Measurements from ENCODE around the gene TTYH3.
A peak's percentile ranks its signal among the peaks of the same experiment; 100 is the strongest.
"Not testable (repeated sequence)": the region's sequence is repeated elsewhere in the genome, so short reads cannot be mapped to it uniquely, and the experiment has no call there.

Gene TTYH3

GRCh38 chr7:2670171-2670570 lies 38.4 kb downstream of the TTYH3 start:
- H2BK12ac ChIP-seq (ENCODE audit: low read length): peak overlapping the region; percentile 14
- no peak overlapping the region for H2AFZ ChIP-seq (ENCODE audit: low read length)
- H3K14ac ChIP-seq (ENCODE audit: low read length): peak overlapping the region; percentile 89
- no peak for DNase-seq (ENCODE audit: low spot score)
- H2BK5ac ChIP-seq (ENCODE audit: low read length): no peak overlapping the region
- H3K36me3 ChIP-seq (replicated peaks in 1 of 2; ENCODE audit: control insufficient read depth in 2 of 2, insufficient read depth in 2 of 2, low read length in 2 of 2): no peaks in the 10 kb centered on the region
- peak overlapping the region; percentile 28 for H3K18ac ChIP-seq (ENCODE audit: low read length)
- H4K91ac ChIP-seq (ENCODE audit: low read depth, low read length, poor library complexity): no peak overlapping the region
- peak overlapping the region; percentile 50 for H3K9ac ChIP-seq (ENCODE audit: low read depth, low read length, poor library complexity)
- H3K79me1 ChIP-seq (ENCODE audit: low read depth, low read length): no peaks in the 10 kb centered on the region
- no peak overlapping the region for H3K4ac ChIP-seq (ENCODE audit: low read length)
- no peak overlapping the region for H4K8ac ChIP-seq (ENCODE audit: low read depth, low read length)
- H3K4me1 ChIP-seq (ENCODE audit: control insufficient read depth in 2 of 2, insufficient read depth in 1 of 2, low read depth in 1 of 2, low read length in 2 of 2): peaks cover 0 to 2% of the 10 kb centered on the region in 2 donors
- peaks cover 0 to 2% (median 0%) of the 10 kb centered on the region in 3 experiments for H3K27me3 ChIP-seq (ENCODE audit: control insufficient read depth in 3 of 3, insufficient read depth in 3 of 3, low read depth in 1 of 3, low read length in 3 of 3)
- H3K4me2 ChIP-seq (ENCODE audit: insufficient read depth, low read length, poor library complexity, severe bottlenecking): no peak overlapping the region
- H2BK15ac ChIP-seq (ENCODE audit: low read length): peak overlapping the region; percentile 40
- no peak overlapping the region for H2BK120ac ChIP-seq (ENCODE audit: low read depth, low read length)
- WGBS, 2 donors (ENCODE audit: extremely low coverage in 2 of 2, insufficient read length in 2 of 2, insufficient replicate concordance in 1 of 2): no CpG with 5 or more reads among the region's 13 CpGs
- peak overlapping the region; percentile 12 for H3K23ac ChIP-seq (ENCODE audit: low read depth, low read length, poor library complexity)
- H3K4me3 ChIP-seq (ENCODE audit: low read length in 2 of 2): no peak overlapping the region
- no peak overlapping the region for H3K27ac ChIP-seq (replicated peaks; ENCODE audit: low read length)
- peaks cover 0 to under 1% of the 10 kb centered on the region in 2 donors for H3K9me3 ChIP-seq (replicated peaks in 1 of 2; ENCODE audit: control insufficient read depth in 2 of 2, insufficient read depth in 1 of 2, low read depth in 1 of 2, low read length in 2 of 2)
- H2AK5ac ChIP-seq (ENCODE audit: low read depth, low read length): peak overlapping the region; percentile 16

DNA sequence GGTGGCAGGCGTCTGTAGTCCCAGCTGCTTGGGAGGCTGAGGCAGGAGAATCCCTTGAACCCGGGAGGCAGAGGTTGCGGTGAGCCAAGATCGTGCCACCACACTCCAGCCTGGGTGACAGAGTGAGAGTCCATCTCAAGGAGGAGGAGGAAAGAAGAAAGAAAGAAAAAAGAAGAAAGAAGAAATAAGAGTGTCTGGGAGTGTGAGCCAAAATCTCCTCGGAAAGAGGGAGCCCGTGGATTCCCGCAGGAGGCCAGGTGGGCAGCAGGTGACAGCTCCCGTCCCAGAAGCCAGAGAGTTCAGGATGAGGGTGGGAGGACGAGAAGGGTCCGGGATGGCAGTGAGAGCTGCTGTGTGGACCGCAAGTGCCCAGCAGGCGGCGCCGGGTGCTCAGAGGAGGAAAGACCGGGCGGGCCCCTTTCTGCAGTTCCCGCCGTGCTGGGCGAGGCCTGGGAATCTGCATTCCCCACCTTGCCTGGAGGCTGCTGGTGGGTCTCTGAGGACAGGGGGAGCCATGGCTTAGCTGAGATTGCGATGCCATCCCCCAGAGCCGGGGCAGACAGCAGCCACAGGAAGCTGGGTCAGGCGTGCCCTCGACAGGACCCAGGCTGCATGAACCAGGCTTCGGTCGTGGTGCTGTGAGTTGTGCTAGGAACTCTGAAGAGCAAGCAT lies 39.1 kb downstream of the TTYH3 start:
- Histone ChIP-seq H2AFZ (ENCODE audit: low read length) (peak overlapping the region; percentile 56), H3K27ac (replicated peaks; ENCODE audit: low read length) (no peak overlapping the region), H3K79me1 (ENCODE audit: low read depth, low read length) (no peaks in the 10 kb centered on the region), H2BK120ac (ENCODE audit: low read depth, low read length) (peak overlapping the region; percentile 0), H3K4me2 (ENCODE audit: insufficient read depth, low read length, poor library complexity, severe bottlenecking) (no peak overlapping the region), H4K8ac (ENCODE audit: low read depth, low read length) (no peak overlapping the region), H2BK5ac (ENCODE audit: low read length) (no peak overlapping the region), H3K36me3 (replicated peaks in 1 of 2; ENCODE audit: control insufficient read depth in 2 of 2, insufficient read depth in 2 of 2, low read length in 2 of 2) (no peaks in the 10 kb centered on the region), H3K9ac (ENCODE audit: low read depth, low read length, poor library complexity) (no peak overlapping the region), H2BK15ac (ENCODE audit: low read length) (peak overlapping the region; percentile 80), H3K4me3 (ENCODE audit: low read length in 2 of 2) (no peak overlapping the region), H3K23ac (ENCODE audit: low read depth, low read length, poor library complexity) (peak overlapping the region; percentile 0), H3K4me1 (ENCODE audit: control insufficient read depth in 2 of 2, insufficient read depth in 1 of 2, low read depth in 1 of 2, low read length in 2 of 2) (peaks cover 0 to 2% of the 10 kb centered on the region in 2 donors), H2AK5ac (ENCODE audit: low read depth, low read length) (peak overlapping the region; percentile 85), H3K4ac (ENCODE audit: low read length) (no peak overlapping the region), H4K91ac (ENCODE audit: low read depth, low read length, poor library complexity) (no peak overlapping the region), H3K18ac (ENCODE audit: low read length) (peak overlapping the region; percentile 72), H3K9me3 (replicated peaks in 1 of 2; ENCODE audit: control insufficient read depth in 2 of 2, insufficient read depth in 1 of 2, low read depth in 1 of 2, low read length in 2 of 2) (peaks cover 0 to 3% of the 10 kb centered on the region in 2 donors), H3K27me3 (ENCODE audit: control insufficient read depth in 3 of 3, insufficient read depth in 3 of 3, low read depth in 1 of 3, low read length in 3 of 3) (peaks cover 0 to 2% (median 0%) of the 10 kb centered on the region in 3 experiments), H2BK12ac (ENCODE audit: low read length) (peak overlapping the region; percentile 51), H3K14ac (ENCODE audit: low read length) (no peak overlapping the region)
- WGBS, 2 donors (ENCODE audit: extremely low coverage in 2 of 2, insufficient read length in 2 of 2, insufficient replicate concordance in 1 of 2): no CpG with 5 or more reads among the region's 25 CpGs
- DNase-seq (ENCODE audit: low spot score): peak; percentile 46

DNA sequence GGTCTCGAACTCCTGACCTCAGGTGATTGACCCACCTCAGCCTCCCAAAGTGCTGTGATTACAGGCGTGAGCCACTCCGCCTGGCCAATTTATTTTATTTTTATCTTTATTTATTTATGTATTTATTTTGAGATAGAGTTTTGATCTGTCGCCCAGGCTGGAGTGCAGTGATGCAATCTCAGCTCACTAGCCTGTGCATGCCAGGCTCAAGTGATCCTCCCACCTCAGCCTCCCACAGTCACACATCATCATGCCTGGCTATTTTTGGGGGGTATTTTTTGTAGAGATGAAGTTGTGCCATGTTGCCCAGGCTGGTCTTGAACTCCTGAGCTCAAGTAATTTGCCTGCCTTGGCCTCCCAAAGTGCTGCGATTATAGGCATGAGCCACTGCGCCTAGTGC lies 41.4 kb downstream of the TTYH3 start:
- WGBS, 2 donors (ENCODE audit: extremely low coverage in 2 of 2, insufficient read length in 2 of 2, insufficient replicate concordance in 1 of 2): no CpG with 5 or more reads among the region's 6 CpGs
- not testable (repeated sequence) for H3K4me3 ChIP-seq (ENCODE audit: low read length in 2 of 2); H3K4ac ChIP-seq (ENCODE audit: low read length); H3K27me3 ChIP-seq (ENCODE audit: control insufficient read depth in 3 of 3, insufficient read depth in 3 of 3, low read depth in 1 of 3, low read length in 3 of 3); H2BK15ac ChIP-seq (ENCODE audit: low read length); H3K9me3 ChIP-seq (replicated peaks in 1 of 2; ENCODE audit: control insufficient read depth in 2 of 2, insufficient read depth in 1 of 2, low read depth in 1 of 2, low read length in 2 of 2); H3K23ac ChIP-seq (ENCODE audit: low read depth, low read length, poor library complexity); DNase-seq (ENCODE audit: low spot score); H2AFZ ChIP-seq (ENCODE audit: low read length); H3K36me3 ChIP-seq (replicated peaks in 1 of 2; ENCODE audit: control insufficient read depth in 2 of 2, insufficient read depth in 2 of 2, low read length in 2 of 2); H2AK5ac ChIP-seq (ENCODE audit: low read depth, low read length); H3K27ac ChIP-seq (replicated peaks; ENCODE audit: low read length); H2BK12ac ChIP-seq (ENCODE audit: low read length); H3K18ac ChIP-seq (ENCODE audit: low read length); H3K14ac ChIP-seq (ENCODE audit: low read length); H3K79me1 ChIP-seq (ENCODE audit: low read depth, low read length); H4K8ac ChIP-seq (ENCODE audit: low read depth, low read length); H2BK5ac ChIP-seq (ENCODE audit: low read length); H3K4me1 ChIP-seq (ENCODE audit: control insufficient read depth in 2 of 2, insufficient read depth in 1 of 2, low read depth in 1 of 2, low read length in 2 of 2); H2BK120ac ChIP-seq (ENCODE audit: low read depth, low read length); H3K9ac ChIP-seq (ENCODE audit: low read depth, low read length, poor library complexity); H3K4me2 ChIP-seq (ENCODE audit: insufficient read depth, low read length, poor library complexity, severe bottlenecking); H4K91ac ChIP-seq (ENCODE audit: low read depth, low read length, poor library complexity)

GRCh38 chr7:2673934-2674333 lies 42.1 kb downstream of the TTYH3 start:
- Histone ChIP-seq H3K36me3 (replicated peaks in 1 of 2; ENCODE audit: control insufficient read depth in 2 of 2, insufficient read depth in 2 of 2, low read length in 2 of 2) (no peaks in the 10 kb centered on the region), H2AK5ac (ENCODE audit: low read depth, low read length) (no peak overlapping the region), H3K4me1 (ENCODE audit: control insufficient read depth in 2 of 2, insufficient read depth in 1 of 2, low read depth in 1 of 2, low read length in 2 of 2) (peaks cover 0 to 2% of the 10 kb centered on the region in 2 donors), H3K18ac (ENCODE audit: low read length) (no peak overlapping the region), H4K8ac (ENCODE audit: low read depth, low read length) (no peak overlapping the region), H3K79me1 (ENCODE audit: low read depth, low read length) (no peaks in the 10 kb centered on the region), H3K9ac (ENCODE audit: low read depth, low read length, poor library complexity) (no peak overlapping the region), H2BK12ac (ENCODE audit: low read length) (no peak overlapping the region), H3K27ac (replicated peaks; ENCODE audit: low read length) (no peak overlapping the region), H2BK15ac (ENCODE audit: low read length) (no peak overlapping the region), H2BK5ac (ENCODE audit: low read length) (no peak overlapping the region), H2AFZ (ENCODE audit: low read length) (no peak overlapping the region), H3K14ac (ENCODE audit: low read length) (no peak overlapping the region), H3K4ac (ENCODE audit: low read length) (no peak overlapping the region), H3K23ac (ENCODE audit: low read depth, low read length, poor library complexity) (no peak overlapping the region), H4K91ac (ENCODE audit: low read depth, low read length, poor library complexity) (no peak overlapping the region), H3K27me3 (ENCODE audit: control insufficient read depth in 3 of 3, insufficient read depth in 3 of 3, low read depth in 1 of 3, low read length in 3 of 3) (no peaks in the 10 kb centered on the region), H3K4me2 (ENCODE audit: insufficient read depth, low read length, poor library complexity, severe bottlenecking) (no peak overlapping the region), H2BK120ac (ENCODE audit: low read depth, low read length) (no peak overlapping the region), H3K9me3 (replicated peaks in 1 of 2; ENCODE audit: control insufficient read depth in 2 of 2, insufficient read depth in 1 of 2, low read depth in 1 of 2, low read length in 2 of 2) (peaks cover 0 to 3% of the 10 kb centered on the region in 2 donors), H3K4me3 (ENCODE audit: low read length in 2 of 2) (no peak overlapping the region)
- no peak for DNase-seq (ENCODE audit: low spot score)

Measured in neuronal stem cell (in vitro differentiated cells).